Measurements from ENCODE around the gene ATRNL1. TPM values are rescaled to one million over a fixed set of nuclear protein-coding genes. Genes with fewer than 3 reads are reported as not detected.

The ATRNL1 gene
- total and polyA plus RNA-seq, 2 experiments from 2014 or later: 4.8 to 29.7 TPM

DNA sequence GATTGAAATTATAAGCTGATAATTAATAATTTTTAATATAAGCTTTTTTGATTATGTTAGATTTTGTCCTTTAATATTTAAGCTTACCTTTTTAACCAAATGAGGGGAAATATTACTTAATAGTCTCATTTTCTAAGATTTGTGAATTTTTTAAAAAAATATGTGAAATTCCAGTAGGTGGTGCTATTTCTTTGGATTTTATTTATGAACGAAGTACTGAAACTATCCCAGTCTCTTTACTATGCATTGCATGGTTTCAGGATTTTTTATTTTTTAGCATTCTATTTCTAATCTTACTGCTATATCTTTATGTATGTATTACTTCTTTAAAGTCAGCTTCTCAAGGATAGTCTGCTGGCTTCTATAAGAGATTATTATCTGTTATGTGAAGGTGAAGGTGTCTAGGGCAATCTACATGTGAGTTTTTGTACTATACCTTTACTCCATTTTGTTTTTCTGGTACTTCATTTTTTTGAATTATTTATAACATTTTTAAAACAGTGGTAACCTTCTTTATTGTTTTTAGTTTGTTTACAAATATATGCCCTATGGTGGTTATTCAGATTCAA, 78.3 kb downstream of the ATRNL1 start:
- TF ChIP-seq, protein P1, sequence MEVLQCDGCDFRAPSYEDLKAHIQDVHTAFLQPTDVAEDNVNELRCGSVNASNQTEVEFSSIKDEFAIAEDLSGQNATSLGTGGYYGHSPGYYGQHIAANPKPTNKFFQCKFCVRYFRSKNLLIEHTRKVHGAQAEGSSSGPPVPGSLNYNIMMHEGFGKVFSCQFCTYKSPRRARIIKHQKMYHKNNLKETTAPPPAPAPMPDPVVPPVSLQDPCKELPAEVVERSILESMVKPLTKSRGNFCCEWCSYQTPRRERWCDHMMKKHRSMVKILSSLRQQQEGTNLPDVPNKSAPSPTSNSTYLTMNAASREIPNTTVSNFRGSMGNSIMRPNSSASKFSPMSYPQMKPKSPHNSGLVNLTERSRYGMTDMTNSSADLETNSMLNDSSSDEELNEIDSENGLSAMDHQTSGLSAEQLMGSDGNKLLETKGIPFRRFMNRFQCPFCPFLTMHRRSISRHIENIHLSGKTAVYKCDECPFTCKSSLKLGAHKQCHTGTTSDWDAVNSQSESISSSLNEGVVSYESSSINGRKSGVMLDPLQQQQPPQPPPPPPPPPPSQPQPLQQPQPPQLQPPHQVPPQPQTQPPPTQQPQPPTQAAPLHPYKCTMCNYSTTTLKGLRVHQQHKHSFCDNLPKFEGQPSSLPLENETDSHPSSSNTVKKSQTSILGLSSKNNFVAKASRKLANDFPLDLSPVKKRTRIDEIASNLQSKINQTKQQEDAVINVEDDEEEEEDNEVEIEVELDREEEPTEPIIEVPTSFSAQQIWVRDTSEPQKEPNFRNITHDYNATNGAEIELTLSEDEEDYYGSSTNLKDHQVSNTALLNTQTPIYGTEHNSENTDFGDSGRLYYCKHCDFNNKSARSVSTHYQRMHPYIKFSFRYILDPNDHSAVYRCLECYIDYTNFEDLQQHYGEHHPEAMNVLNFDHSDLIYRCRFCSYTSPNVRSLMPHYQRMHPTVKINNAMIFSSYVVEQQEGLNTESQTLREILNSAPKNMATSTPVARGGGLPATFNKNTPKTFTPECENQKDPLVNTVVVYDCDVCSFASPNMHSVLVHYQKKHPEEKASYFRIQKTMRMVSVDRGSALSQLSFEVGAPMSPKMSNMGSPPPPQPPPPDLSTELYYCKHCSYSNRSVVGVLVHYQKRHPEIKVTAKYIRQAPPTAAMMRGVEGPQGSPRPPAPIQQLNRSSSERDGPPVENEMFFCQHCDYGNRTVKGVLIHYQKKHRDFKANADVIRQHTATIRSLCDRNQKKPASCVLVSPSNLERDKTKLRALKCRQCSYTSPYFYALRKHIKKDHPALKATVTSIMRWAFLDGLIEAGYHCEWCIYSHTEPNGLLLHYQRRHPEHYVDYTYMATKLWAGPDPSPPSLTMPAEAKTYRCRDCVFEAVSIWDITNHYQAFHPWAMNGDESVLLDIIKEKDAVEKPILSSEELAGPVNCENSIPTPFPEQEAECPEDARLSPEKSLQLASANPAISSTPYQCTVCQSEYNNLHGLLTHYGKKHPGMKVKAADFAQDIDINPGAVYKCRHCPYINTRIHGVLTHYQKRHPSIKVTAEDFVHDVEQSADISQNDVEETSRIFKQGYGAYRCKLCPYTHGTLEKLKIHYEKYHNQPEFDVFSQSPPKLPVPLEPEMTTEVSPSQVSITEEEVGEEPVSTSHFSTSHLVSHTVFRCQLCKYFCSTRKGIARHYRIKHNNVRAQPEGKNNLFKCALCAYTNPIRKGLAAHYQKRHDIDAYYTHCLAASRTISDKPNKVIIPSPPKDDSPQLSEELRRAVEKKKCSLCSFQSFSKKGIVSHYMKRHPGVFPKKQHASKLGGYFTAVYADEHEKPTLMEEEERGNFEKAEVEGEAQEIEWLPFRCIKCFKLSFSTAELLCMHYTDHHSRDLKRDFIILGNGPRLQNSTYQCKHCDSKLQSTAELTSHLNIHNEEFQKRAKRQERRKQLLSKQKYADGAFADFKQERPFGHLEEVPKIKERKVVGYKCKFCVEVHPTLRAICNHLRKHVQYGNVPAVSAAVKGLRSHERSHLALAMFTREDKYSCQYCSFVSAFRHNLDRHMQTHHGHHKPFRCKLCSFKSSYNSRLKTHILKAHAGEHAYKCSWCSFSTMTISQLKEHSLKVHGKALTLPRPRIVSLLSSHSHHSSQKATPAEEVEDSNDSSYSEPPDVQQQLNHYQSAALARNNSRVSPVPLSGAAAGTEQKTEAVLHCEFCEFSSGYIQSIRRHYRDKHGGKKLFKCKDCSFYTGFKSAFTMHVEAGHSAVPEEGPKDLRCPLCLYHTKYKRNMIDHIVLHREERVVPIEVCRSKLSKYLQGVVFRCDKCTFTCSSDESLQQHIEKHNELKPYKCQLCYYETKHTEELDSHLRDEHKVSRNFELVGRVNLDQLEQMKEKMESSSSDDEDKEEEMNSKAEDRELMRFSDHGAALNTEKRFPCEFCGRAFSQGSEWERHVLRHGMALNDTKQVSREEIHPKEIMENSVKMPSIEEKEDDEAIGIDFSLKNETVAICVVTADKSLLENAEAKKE (CRISPR knock-in tag; IDR thresholded peaks at IDR 0.05): no peak
- TF ChIP-seq, protein P2, sequence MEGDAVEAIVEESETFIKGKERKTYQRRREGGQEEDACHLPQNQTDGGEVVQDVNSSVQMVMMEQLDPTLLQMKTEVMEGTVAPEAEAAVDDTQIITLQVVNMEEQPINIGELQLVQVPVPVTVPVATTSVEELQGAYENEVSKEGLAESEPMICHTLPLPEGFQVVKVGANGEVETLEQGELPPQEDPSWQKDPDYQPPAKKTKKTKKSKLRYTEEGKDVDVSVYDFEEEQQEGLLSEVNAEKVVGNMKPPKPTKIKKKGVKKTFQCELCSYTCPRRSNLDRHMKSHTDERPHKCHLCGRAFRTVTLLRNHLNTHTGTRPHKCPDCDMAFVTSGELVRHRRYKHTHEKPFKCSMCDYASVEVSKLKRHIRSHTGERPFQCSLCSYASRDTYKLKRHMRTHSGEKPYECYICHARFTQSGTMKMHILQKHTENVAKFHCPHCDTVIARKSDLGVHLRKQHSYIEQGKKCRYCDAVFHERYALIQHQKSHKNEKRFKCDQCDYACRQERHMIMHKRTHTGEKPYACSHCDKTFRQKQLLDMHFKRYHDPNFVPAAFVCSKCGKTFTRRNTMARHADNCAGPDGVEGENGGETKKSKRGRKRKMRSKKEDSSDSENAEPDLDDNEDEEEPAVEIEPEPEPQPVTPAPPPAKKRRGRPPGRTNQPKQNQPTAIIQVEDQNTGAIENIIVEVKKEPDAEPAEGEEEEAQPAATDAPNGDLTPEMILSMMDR (conservative IDR thresholded peaks at IDR 0.05; ENCODE audit: low read depth in 2 of 2): peak in 1 of 2 experiments; percentile 67; a peak in 3 of 4 replicates
- TF ChIP-seq STAT1 (IDR thresholded peaks at IDR 0.05; ENCODE audit: unreplicated experiment): no peak

More for the DNA sequence above, 78.3 kb downstream of the ATRNL1 start:
- Histone ChIP-seq H3K9me2 (ENCODE audit: insufficient read depth) (no peaks in the 10 kb centered on the region), H3K27me3 (ENCODE audit: insufficient read depth) (no peaks in the 10 kb centered on the region), H3K4me3 (no peak overlapping the region), H3K79me2 (replicated peaks; ENCODE audit: insufficient read depth) (no peaks in the 10 kb centered on the region), H3K36me3 (ENCODE audit: insufficient read depth) (no peaks in the 10 kb centered on the region), H4K20me1 (replicated peaks; ENCODE audit: insufficient read depth) (no peaks in the 10 kb centered on the region), H3F3A (replicated peaks; ENCODE audit: low read depth) (no peaks in the 10 kb centered on the region), H2AFZ (no peak overlapping the region), H3K4me2 (no peak overlapping the region), H3K4me1 (ENCODE audit: insufficient read depth) (no peaks in the 10 kb centered on the region), H3K27ac (ENCODE audit: low read depth) (no peak overlapping the region)
- Mint-ChIP-seq H3K4me3 (no peak overlapping the region), H3K27me3 (ENCODE audit: insufficient read depth, low read depth, poor library complexity) (no peaks in the 10 kb centered on the region), H3K27ac (no peak overlapping the region), H3K4me1 (peaks cover 3% of the 10 kb centered on the region; the same call in 1 of the 3 replicates), H3K9me3 (no peaks in the 10 kb centered on the region), H3K36me3 (ENCODE audit: low read depth) (no peaks in the 10 kb centered on the region)
- DNase-seq (ENCODE audit: low spot score): peak; percentile 44
- ATAC-seq: no peak

All from GM23338 (cell line).